GM12801 (cell line): ENCODE results near the gene ADAMTS2.

Experiments
- CTCF ChIP-seq: IDR thresholded peaks from one replicate; pipeline ENCODE4 v1.5.1; 2011; ENCODE audit warnings: control low read depth; ENCODE audit not compliant: insufficient read length; ENCODE audit errors: extremely low read depth

ADAMTS2 gene

DNA sequence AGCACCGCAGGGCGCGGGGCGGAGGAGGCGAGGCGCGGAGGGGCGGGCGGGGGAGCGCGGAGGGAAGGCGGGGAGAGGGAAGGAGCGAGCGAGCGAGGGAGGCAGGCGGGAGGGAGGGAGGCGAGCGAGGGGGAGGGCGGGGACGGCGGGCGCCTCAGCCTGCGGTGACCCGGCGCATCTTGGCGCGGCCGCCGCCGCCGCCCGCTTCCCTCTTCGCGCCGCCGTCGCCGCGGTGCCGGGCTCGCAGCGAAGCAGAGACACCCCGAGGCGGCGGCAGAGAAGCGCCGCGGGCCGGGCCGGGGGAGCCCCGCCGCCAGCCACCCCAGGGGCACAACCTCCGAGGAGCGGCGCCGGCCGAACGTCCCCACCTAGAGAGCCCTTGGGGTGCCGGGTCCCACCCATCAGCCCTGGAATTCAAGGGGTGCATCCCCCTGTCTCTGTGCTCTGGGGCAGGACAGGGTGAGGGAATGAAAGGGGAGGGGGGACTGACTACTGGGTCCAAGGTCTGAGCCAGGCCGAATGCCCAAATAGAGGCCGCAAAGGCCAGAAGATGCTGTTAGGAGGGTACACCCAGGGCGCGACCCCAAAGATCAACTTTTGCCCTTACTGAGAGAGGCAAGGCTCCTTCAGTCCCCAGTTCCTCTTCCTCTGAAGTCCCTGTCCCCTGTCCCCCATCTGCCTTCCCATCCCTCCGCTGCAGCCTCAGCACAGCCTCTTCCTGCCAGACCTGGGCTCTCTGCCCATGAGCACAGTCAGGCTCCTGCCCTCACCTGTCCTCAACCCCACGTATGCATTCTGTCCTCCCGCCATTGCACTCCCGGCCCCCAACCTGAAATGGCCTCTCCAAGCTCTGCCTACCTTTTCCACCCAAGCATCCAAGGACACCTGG is at the start of gene ADAMTS2:
ADAMTS2 (minus strand) TSS at position 29 of the 889 bp plus-strand sequence. CDS start 133 bp downstream, outside the sequence.
- no peak for TF ChIP-seq CTCF

GRCh38 chr5:179393078-179393477 is 47.8 kb upstream of the ADAMTS2 start:
- TF ChIP-seq CTCF, result no peak

DNA sequence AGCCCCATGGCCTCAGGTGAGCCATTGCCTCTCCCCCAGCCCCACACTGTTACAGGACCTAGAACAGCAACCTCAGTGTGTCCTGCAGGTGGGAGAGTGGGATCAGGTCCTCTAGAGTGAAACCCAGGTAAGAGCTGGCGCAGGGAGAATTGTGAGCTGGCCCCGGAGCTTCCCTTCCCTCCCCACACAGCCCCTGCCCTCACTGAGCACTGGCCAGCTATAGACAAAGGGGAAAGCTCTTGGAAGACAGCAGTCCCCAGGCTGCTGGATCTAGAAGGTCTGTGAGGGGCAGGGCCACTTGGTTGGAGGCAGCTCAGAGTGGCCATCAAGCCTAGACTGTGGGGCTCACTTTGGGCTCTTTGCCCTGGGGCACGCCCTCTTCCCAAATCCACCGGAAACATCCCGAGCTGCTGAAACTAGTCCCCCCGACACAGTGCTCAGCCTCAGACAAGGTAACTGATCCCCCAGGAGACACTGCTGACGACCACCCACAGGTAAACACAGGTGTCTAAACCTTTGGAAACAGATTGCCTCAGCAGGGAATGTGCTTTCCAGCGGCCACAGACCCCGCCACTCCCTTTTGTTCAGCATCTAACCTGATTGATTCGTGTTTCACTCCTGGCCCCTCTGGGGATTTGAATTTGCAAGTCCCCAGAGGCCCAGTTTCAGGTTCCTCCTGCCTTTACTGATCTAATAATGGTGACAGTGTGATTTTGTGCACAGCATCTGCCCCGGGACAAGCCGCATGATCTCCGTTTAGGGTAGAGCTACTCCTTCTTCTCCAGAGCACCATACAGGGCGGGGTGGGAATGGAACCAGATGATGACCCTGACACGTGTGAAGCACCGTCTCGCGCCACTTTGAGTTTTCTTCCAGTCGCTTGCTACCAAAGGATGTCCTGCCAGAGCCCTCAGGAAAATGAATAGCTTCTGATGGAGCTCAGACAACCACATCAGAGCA is 42.2 kb upstream of the ADAMTS2 start:
- TF ChIP-seq CTCF, result no peak

DNA sequence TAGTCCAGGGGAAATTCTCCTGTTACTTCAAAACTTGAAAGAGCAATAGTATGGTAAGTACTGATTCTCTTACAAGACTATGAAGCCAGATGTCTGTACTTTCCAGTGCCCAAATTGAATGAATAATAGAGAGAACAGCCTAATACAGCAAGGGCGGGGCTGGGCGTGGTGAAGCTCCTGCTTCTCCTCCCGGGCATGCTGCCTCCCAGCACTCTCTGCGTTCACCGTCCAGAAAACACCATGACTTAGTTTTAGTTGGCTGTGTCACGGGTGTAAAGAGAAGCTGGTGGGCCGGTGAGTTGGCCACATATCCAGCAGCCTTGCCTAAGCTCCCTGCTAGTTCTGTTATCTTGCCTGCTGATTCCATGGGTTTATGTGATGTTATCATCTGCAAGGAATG is 40.7 kb upstream of the ADAMTS2 start:
- no peak for TF ChIP-seq CTCF

GRCh38 chr5:179382486-179382885 is 37.2 kb upstream of the ADAMTS2 start:
- TF ChIP-seq CTCF, result no peak

DNA sequence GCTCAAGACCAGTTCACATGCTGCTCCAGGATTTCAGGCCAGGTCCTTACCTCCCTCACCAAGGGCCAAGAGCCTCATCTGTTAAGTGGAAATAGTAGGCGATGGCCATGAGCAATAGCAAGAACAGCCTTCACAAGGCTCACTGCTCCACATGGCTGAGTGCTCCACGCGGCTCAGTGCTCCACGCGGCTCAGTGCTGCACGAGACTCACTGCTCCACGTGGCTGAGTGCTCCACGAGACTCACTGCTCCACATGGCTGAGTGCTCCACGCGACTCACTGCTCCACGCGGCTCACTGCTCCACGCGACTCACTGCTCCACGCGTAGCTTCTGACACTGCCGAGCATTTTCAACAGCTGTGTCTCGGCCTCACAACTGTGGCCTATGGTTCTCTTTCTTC is 36.4 kb upstream of the ADAMTS2 start:
- TF ChIP-seq CTCF, result no peak
